GM12872 (cell line): ENCODE measurements around the gene SPTSSB.

Experiments
- TF ChIP-seq, protein P1 (sequence below): IDR thresholded peaks from 3 replicates; pipeline ENCODE4 v1.5.1; 2011; ENCODE audit warnings: low read depth, mild to moderate bottlenecking, low read length, moderate library complexity; ENCODE audit not compliant: insufficient read depth

SPTSSB gene, protein sequence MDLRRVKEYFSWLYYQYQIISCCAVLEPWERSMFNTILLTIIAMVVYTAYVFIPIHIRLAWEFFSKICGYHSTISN

DNA sequence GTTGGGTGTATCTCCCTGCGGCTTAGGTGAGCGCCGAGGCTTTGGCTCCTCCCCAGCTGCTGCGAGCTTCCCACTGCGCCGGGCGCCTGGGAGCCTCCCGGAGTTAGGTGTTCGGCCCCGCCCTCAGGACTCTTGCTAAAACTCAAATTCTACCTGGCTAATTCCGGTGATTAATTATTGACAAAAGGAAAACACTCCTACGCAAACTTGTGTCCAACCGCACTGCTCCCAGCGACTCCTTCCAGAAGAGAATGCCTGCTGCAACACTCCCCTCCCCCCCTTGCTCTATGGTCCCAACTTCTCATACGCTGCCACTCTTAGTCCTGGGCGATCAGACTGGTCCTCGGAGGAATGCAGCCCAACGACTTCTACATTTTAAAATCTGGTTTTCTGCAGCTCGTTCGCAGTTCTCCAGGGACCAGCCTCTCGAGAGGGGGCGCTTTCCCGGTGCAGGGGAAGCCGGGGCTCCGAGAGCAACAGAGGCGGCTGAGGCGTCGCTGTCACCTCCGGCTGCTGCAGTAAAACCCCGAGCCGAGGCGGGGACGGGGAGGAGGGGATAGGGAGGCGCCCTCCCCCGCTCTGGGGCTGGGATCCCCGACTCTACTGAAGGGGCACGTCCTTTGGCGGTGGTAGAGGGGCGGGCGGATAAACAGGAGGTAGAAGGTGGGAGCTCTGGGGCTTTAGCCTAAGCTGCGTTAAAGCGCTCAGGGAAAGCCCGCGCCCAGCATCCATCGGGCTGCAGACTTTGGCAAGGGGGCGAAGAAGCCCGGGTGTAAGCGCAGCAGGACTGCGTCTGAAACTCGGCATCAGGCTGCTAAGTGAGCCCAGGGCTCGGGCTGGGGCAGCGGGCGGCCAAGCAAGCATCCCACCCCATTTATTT lies at the start of gene SPTSSB:
TSS of gene SPTSSB (minus strand) at position 77 of the 880 bp plus-strand sequence. CDS start 25,194 bp downstream, outside the sequence.
- TF ChIP-seq, protein P1, sequence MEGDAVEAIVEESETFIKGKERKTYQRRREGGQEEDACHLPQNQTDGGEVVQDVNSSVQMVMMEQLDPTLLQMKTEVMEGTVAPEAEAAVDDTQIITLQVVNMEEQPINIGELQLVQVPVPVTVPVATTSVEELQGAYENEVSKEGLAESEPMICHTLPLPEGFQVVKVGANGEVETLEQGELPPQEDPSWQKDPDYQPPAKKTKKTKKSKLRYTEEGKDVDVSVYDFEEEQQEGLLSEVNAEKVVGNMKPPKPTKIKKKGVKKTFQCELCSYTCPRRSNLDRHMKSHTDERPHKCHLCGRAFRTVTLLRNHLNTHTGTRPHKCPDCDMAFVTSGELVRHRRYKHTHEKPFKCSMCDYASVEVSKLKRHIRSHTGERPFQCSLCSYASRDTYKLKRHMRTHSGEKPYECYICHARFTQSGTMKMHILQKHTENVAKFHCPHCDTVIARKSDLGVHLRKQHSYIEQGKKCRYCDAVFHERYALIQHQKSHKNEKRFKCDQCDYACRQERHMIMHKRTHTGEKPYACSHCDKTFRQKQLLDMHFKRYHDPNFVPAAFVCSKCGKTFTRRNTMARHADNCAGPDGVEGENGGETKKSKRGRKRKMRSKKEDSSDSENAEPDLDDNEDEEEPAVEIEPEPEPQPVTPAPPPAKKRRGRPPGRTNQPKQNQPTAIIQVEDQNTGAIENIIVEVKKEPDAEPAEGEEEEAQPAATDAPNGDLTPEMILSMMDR: peak; percentile 19; the same call in 1 of the 3 replicates

DNA sequence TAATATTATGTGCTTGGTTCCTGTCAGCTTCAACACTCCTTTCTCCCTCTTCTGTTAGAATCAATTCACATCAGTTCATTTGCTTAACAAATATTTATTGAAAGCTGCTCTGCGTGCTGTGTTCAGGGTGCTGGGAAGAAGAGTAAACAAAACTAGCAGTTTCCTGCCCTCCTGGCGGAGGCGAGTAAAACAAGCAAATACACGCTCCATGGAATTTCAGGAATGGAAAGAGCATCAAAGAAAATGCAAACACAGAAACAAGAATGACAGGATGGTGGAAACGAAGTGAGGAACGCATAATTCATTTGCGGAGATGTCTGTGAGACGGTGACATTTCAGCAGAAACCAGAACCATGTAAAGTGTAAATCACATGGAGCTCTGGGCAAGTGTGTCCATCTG lies 49.4 kb upstream of the SPTSSB start:
- TF ChIP-seq, protein P1: no peak

DNA sequence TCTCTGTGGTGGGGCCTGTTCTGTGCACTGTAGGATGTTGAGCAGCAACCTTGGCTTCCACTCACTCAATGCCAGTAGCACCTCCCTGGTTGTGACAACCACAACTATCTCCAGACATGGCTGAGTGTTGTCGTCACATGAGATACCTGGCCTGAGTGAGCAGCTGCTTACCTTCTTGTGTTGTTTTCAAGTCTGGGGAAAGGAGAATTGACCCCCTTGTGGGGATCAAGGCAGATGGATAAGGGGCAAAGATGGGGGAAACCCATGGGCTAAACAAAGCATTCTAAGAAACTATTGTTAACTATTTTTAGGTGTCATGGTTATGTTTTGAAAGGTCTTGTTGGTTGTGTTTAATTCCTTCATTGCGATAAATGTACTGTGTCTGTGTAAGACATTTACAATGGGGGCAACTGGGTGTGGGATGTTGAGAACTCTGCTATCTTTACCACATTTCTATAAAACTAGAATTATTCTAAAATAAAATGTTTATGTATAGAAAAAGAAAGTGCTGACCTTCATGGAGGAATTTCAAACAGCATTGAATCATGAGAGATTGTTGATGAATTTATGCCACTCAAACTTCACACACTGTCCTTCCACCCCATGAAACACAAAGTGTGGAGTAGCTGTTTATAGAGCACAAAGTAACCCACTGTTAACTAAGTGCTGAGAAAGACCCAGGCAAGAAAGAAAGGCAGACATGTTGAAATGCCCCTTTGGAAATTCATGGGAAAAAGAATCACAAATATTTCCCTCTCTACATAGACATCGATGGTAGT lies 48.4 kb upstream of the SPTSSB start:
- TF ChIP-seq, protein P1: no peak

DNA sequence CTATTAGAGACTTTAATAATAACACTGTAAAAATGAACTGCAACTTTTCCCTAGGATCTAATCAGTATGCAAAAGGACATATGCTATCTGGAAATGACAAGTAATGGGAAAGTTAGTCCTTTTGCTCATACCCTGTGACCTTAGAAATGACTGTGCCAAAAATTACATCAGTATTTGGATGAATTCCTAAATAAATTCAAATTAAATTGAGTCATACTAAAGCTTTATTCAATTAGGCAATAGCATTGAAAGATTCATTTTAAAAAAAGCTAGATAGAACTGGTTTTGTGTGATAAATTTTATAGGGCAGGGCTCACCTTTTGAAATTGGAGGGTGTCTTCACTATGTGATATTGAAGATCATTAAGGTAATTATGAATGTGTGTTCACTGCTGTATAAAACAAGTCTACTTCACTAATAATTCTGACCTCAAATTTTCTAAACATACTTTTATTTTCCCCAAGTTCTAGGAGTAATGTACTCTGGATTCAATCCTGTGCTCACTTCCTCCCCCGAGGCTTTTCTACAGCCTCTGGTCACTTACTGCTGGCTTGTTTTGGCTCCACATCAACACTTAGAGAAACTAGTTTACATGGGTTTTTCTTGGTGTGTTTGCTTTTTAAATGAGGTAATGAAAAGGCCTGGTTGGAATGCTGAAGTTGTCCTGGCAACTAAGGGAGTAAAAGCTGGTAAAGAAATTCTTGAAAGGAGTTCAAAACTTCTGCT lies 44.4 kb upstream of the SPTSSB start:
- TF ChIP-seq, protein P1: no peak

DNA sequence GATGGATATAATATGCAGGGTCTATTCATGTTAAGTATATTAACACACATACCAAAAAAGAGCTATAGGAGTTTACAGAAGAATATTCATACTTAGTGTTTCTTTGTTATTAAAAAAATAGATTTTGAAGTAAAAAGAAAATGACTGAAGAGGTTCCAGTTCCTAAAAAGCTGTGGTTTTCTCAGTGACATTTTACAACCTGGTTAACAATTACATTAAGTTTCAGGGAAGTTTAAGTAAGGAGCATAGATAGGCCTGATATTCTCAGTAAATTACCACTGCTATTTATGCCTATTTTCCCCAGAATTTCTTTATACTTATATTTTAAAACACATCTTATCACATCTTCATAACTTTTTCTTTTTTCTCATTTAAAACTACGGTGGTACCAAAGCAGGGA lies 43.6 kb upstream of the SPTSSB start:
- TF ChIP-seq, protein P1: no peak

DNA sequence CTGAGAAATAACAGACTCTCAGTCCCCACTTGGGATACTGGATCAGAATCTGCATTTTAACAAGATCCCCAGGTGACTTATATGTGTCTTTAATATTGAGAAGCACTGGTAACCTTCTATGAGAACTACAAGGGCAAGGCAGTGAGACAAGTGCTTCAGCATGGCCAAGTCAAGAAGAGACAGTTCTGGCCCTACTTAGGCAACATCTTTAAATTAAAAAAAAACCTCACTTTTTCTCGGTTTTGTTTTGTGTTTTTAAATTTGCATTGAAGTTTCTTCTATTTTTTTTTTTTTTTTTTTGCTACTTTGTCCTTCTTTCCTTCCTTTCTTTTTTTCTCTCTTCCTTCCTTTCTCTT lies 42.5 kb upstream of the SPTSSB start:
- TF ChIP-seq, protein P1: no peak
